Measurements from ENCODE around the gene CGNL1. TPM values are rescaled to one million over a fixed set of nuclear protein-coding genes. Genes with fewer than 3 reads are reported as not detected.

Gene CGNL1
- total RNA-seq, 1 experiment from 2014 or later: 0.31 TPM

DNA sequence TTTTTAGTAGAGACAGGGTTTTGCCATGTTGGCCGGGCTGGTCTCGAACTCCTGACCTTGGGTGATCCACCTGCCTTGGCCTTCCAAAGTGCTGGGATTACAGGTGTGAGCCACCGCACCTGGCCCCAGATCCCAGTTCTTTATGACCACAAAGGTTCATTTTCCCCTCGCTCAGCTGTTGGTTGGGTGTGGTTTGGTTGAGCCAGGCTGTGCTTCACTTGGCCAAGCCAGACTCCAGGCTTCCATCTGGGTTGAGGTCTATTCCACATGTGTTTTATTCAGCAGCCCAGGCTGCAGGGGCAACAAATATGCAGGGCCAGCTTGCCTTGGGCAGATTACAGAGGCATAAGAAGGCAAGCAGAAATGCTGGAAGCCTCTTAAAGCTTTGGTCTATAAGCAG, 13.7 kb downstream of the CGNL1 start:
- no peaks in the 10 kb centered on the region for H3K9me3 ChIP-seq (ENCODE audit: insufficient read depth, low read depth)
- H3K79me2 ChIP-seq (ENCODE audit: low read depth): no peaks in the 10 kb centered on the region
- CTCF ChIA-PET: no interaction called here
- H3K4me1 ChIP-seq (replicated peaks; ENCODE audit: insufficient read depth): no peaks in the 10 kb centered on the region
- H3K9me2 ChIP-seq (ENCODE audit: insufficient read depth): no peaks in the 10 kb centered on the region
- no peaks in the 10 kb centered on the region for H4K20me1 ChIP-seq (ENCODE audit: insufficient read depth)
- no peaks in the 10 kb centered on the region for H3K36me3 ChIP-seq (ENCODE audit: low read depth)
- intact Hi-C loops (cut with micrococcal nuclease; ENCODE audit: unreplicated experiment): no loop called here
- no peak overlapping the region for H3K4me2 ChIP-seq
- H3K4me3 ChIP-seq: no peak overlapping the region
- POLR2A ChIA-PET (ENCODE audit: unreplicated experiment): no interaction called here
- no peak overlapping the region for H2AFZ ChIP-seq
- no peak overlapping the region for H3K27ac ChIP-seq
- TF ChIP-seq, protein P1, sequence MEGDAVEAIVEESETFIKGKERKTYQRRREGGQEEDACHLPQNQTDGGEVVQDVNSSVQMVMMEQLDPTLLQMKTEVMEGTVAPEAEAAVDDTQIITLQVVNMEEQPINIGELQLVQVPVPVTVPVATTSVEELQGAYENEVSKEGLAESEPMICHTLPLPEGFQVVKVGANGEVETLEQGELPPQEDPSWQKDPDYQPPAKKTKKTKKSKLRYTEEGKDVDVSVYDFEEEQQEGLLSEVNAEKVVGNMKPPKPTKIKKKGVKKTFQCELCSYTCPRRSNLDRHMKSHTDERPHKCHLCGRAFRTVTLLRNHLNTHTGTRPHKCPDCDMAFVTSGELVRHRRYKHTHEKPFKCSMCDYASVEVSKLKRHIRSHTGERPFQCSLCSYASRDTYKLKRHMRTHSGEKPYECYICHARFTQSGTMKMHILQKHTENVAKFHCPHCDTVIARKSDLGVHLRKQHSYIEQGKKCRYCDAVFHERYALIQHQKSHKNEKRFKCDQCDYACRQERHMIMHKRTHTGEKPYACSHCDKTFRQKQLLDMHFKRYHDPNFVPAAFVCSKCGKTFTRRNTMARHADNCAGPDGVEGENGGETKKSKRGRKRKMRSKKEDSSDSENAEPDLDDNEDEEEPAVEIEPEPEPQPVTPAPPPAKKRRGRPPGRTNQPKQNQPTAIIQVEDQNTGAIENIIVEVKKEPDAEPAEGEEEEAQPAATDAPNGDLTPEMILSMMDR (conservative IDR thresholded peaks at IDR 0.05): no peak
- no peak for TF ChIP-seq EZH2 (IDR thresholded peaks at IDR 0.05; ENCODE audit: low read depth)
- H3F3A ChIP-seq (ENCODE audit: insufficient read depth, low read depth): no peaks in the 10 kb centered on the region
- no TSS peak for BruUV-seq (replicated peaks)
- no peak for DNase-seq
- H3K27me3 ChIP-seq (ENCODE audit: insufficient read depth, low read depth): no peaks in the 10 kb centered on the region

DNA sequence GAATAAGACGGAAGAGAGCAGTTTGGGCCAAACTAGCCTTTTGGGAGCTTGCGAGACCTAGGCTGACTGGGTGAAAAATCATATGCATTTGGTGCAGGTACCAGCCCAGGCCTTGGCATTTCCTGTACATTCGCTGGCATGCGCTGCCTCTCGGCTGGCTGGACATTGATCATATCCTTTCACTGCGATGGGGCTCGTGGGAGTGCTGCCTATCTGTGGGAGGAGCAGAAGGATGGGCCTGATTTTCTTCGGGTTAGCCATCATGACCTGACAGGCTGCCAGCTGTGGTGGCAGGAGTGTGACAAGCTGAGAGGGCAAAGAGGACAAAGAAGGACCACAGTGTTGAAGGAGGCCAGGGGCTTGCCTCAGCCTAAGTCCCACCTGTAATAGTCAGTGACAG, 14.3 kb downstream of the CGNL1 start:
- no TSS peak for BruUV-seq (replicated peaks)
- Histone ChIP-seq H3K4me2 (no peak overlapping the region), H3K9me2 (ENCODE audit: insufficient read depth) (no peaks in the 10 kb centered on the region), H3K79me2 (ENCODE audit: low read depth) (no peaks in the 10 kb centered on the region), H2AFZ (no peak overlapping the region), H3K9me3 (ENCODE audit: insufficient read depth, low read depth) (no peaks in the 10 kb centered on the region), H3K27ac (no peak overlapping the region), H4K20me1 (ENCODE audit: insufficient read depth) (no peaks in the 10 kb centered on the region), H3K4me1 (replicated peaks; ENCODE audit: insufficient read depth) (no peaks in the 10 kb centered on the region), H3K36me3 (ENCODE audit: low read depth) (no peaks in the 10 kb centered on the region), H3F3A (ENCODE audit: insufficient read depth, low read depth) (no peaks in the 10 kb centered on the region), H3K4me3 (no peak overlapping the region), H3K27me3 (ENCODE audit: insufficient read depth, low read depth) (no peaks in the 10 kb centered on the region)
- ChIA-PET CTCF (interaction anchor here (0.6 kb wide), 1 partner anchor 51 kb away, joined by 3 read pairs; no protein-coding TSS in a partner anchor), POLR2A (ENCODE audit: unreplicated experiment) (no interaction called here)
- TF ChIP-seq, protein P1 (conservative IDR thresholded peaks at IDR 0.05): no peak
- TF ChIP-seq EZH2 (IDR thresholded peaks at IDR 0.05; ENCODE audit: low read depth): no peak
- intact Hi-C loops (cut with micrococcal nuclease; ENCODE audit: unreplicated experiment): no loop called here
- no peak for DNase-seq

DNA sequence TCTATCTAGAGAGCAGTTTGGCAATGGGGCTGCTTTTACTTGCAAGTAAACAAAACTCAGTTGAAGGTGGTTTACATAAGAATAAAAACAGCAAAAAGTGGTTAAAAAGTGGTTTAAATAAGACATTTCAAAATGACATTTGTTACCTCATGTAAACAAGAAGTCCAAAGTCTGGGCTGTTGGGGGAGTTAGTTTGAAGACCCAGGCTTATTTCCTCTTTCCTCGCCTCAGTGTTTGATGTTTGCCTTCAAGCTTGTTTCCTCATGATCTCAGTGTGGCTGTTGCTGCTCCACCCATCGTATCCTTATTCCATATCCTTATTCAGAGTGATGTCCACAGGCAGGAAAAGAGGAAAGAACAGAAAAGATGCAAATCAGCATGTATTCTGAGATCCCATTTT, 15.2 kb downstream of the CGNL1 start:
- no peak overlapping the region for H2AFZ ChIP-seq
- no peaks in the 10 kb centered on the region for H3K36me3 ChIP-seq (ENCODE audit: low read depth)
- no peak for DNase-seq
- no peaks in the 10 kb centered on the region for H3K79me2 ChIP-seq (ENCODE audit: low read depth)
- no peak overlapping the region for H3K27ac ChIP-seq
- TF ChIP-seq, protein P1 (conservative IDR thresholded peaks at IDR 0.05): no peak
- TF ChIP-seq EZH2 (IDR thresholded peaks at IDR 0.05; ENCODE audit: low read depth): no peak
- BruUV-seq (replicated peaks): no TSS peak
- no peaks in the 10 kb centered on the region for H3K9me3 ChIP-seq (ENCODE audit: insufficient read depth, low read depth)
- H3K9me2 ChIP-seq (ENCODE audit: insufficient read depth): no peaks in the 10 kb centered on the region
- intact Hi-C loops (cut with micrococcal nuclease; ENCODE audit: unreplicated experiment): no loop called here
- H3K27me3 ChIP-seq (ENCODE audit: insufficient read depth, low read depth): no peaks in the 10 kb centered on the region
- H3K4me3 ChIP-seq: no peak overlapping the region
- ChIA-PET POLR2A (ENCODE audit: unreplicated experiment) (no interaction called here), CTCF (no interaction called here)
- H3F3A ChIP-seq (ENCODE audit: insufficient read depth, low read depth): no peaks in the 10 kb centered on the region
- no peak overlapping the region for H3K4me2 ChIP-seq
- H3K4me1 ChIP-seq (replicated peaks; ENCODE audit: insufficient read depth): no peaks in the 10 kb centered on the region
- H4K20me1 ChIP-seq (ENCODE audit: insufficient read depth): no peaks in the 10 kb centered on the region
